GM21825 (cell line): ENCODE measurements around the gene OR5B21.

Source experiments
- ATAC-seq: cut with Tn5 transposase; IDR thresholded peaks from one replicate; pipeline ENCODE4 v1.9.1; 2021; ENCODE audit warnings: mild to moderate bottlenecking, moderate library complexity; ENCODE audit not compliant: unreplicated experiment

The OR5B21 gene

GRCh38 chr11:58494101-58494500 is 13.8 kb downstream of the OR5B21 start:
- ATAC-seq, result no peak

- no peak for ATAC-seq
Measured at GRCh38 chr11:58493676-58494075, 14.2 kb downstream of the OR5B21 start.

- no peak for ATAC-seq
Measured at GRCh38 chr11:58490827-58491226, 17.1 kb downstream of the OR5B21 start.

GRCh38 chr11:58487170-58487569 is 20.7 kb downstream of the OR5B21 start:
- ATAC-seq, result no peak

GRCh38 chr11:58485961-58486360 is 21.9 kb downstream of the OR5B21 start:
- ATAC-seq, result no peak

- ATAC-seq, result no peak
Measured at GRCh38 chr11:58471892-58472291, 36.0 kb downstream of the OR5B21 start.

- ATAC-seq, result no peak
Measured at GRCh38 chr11:58466293-58466692, 41.6 kb downstream of the OR5B21 start.

- no peak for ATAC-seq
Measured at GRCh38 chr11:58465690-58466089, 42.2 kb downstream of the OR5B21 start.
